Uterus (tissue), 2 donors: ENCODE data around the gene CDCA3.
A peak's percentile ranks its signal among the peaks of the same experiment; 100 is the strongest.

ENCODE experiments used
- POLR2A ChIP-seq, 2 donors: fragments of 450-650 bp; IDR thresholded peaks; one replicate each; pipeline ENCODE4 v1.6.1; 2016; ENCODE audit warnings: antibody characterized with exemption in 2 of 2, mild to moderate bottlenecking in 1 of 2, moderate library complexity in 1 of 2
- TF ChIP-seq, protein P1 (sequence below), 4 experiments: fragments of 200-600 bp in 2 of 4; fragments of 450-650 bp in 2 of 4; sonication (generic) in 2 of 4; IDR thresholded peaks; one replicate each; pipeline ENCODE4 v1.5.1; 2016 to 2019; ENCODE audit warnings: antibody characterized with exemption in 4 of 4, mild to moderate bottlenecking in 2 of 4, moderate library complexity in 1 of 4

DNA sequence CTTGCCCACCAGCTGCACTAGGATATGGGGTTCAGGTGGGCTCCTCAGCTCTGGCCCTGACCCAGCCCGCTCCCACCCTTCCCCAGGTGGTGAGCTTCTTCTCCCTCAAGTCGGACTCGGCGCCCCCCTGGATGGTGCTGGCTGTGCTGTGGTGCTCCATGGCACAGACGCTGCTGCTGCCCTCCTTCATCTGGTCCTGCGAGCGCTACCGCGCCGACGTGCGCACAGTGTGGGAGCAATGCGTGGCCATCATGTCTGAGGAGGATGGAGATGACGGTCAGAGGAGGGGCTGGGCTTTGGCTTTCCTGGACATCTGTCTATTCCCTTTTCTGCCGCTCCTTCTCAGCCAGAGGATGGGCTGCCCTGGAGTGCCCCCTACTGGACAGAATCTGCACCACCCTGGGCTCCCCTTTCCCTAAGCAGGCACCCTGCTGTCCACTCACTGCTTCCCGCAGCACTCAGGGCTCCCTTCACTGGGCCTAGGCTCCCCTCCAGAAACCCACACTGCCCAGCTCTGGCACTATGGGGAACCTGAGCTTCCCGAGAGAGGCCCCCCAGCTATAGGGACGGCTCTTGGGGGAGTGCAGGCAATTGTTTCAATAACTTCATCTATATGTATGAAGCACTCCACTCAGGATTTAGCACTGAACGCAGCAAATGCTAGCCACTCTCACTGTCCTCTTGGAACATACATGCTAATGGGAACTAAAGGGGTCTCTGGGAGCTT is 25.5 kb downstream of the CDCA3 start:
- TF ChIP-seq, protein P1, sequence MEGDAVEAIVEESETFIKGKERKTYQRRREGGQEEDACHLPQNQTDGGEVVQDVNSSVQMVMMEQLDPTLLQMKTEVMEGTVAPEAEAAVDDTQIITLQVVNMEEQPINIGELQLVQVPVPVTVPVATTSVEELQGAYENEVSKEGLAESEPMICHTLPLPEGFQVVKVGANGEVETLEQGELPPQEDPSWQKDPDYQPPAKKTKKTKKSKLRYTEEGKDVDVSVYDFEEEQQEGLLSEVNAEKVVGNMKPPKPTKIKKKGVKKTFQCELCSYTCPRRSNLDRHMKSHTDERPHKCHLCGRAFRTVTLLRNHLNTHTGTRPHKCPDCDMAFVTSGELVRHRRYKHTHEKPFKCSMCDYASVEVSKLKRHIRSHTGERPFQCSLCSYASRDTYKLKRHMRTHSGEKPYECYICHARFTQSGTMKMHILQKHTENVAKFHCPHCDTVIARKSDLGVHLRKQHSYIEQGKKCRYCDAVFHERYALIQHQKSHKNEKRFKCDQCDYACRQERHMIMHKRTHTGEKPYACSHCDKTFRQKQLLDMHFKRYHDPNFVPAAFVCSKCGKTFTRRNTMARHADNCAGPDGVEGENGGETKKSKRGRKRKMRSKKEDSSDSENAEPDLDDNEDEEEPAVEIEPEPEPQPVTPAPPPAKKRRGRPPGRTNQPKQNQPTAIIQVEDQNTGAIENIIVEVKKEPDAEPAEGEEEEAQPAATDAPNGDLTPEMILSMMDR (IDR thresholded peaks at IDR 0.05): peak; percentile 85 to 93 (median 90)
- peak in 1 of 2 donors; percentile 29 for TF ChIP-seq POLR2A (IDR thresholded peaks at IDR 0.05)
